WTC11 (cell line): Measurements from ENCODE around the gene PPP2R1A. TPM values are rescaled to one million over a fixed set of nuclear protein-coding genes. Genes with fewer than 3 reads are reported as not detected.

Source experiments
- ATAC-seq: fragments of 200-7000 bp; cut with Tn5 transposase; 2 replicates; pipeline ENCODE4 v1.10.0; 2021; ENCODE audit warnings: mild to moderate bottlenecking, moderate library complexity
- CTCF ChIA-PET: fragments of 300-600 bp; sonication (Branson Sonifier 250); formaldehyde crosslinking; loops from one replicate; lab custom pipeline; 2021; ENCODE audit warnings: antibody characterized with exemption; lab: Charles Lee
- POLR2A ChIA-PET: fragments of 350-600 bp; sonication (Branson Sonifier 250); formaldehyde crosslinking; loops from one replicate; lab custom pipeline; 2021; ENCODE audit warnings: antibody characterized with exemption; lab: Charles Lee
- DNase-seq: peaks from one replicate; pipeline ENCODE4 v3.0.0; 2021; ENCODE audit warnings: low spot score
- H3K27ac Mint-ChIP-seq: 2 replicates; pipeline ENCODE4 v1.8.0; 2021; ENCODE audit warnings: mixed read lengths
- H3K27me3 Mint-ChIP-seq: 2 replicates; pipeline ENCODE4 v1.8.0; 2021; ENCODE audit warnings: low read depth, mild to moderate bottlenecking, moderate library complexity, mixed read lengths
- H3K36me3 Mint-ChIP-seq: 2 replicates; pipeline ENCODE4 v1.8.0; 2021; ENCODE audit warnings: mixed read lengths
- H3K4me1 Mint-ChIP-seq: 2 replicates; pipeline ENCODE4 v1.8.0; 2022; ENCODE audit warnings: mixed read lengths
- H3K4me3 Mint-ChIP-seq: 2 replicates; pipeline ENCODE4 v1.8.0; 2021; ENCODE audit warnings: mild to moderate bottlenecking, moderate library complexity, mixed read lengths
- H3K9me3 Mint-ChIP-seq: 2 replicates; pipeline ENCODE4 v1.8.0; 2021; ENCODE audit warnings: mixed read lengths
- CREM ChIP-seq: sonication (generic); formaldehyde crosslinking; IDR thresholded peaks from 2 replicates; pipeline ENCODE4 v1.8.1; 2022; ENCODE audit warnings: mild to moderate bottlenecking, missing genetic modification reagents, moderate library complexity
- FOXK1 ChIP-seq: sonication (generic); formaldehyde crosslinking; IDR thresholded peaks from 2 replicates; pipeline ENCODE4 v1.8.0; 2022; ENCODE audit warnings: mild to moderate bottlenecking, moderate library complexity, missing genetic modification reagents
- FOXP1 ChIP-seq: sonication (generic); formaldehyde crosslinking; IDR thresholded peaks from 2 replicates; pipeline ENCODE4 v1.8.0; 2022; ENCODE audit warnings: missing genetic modification reagents, mild to moderate bottlenecking, moderate library complexity, borderline replicate concordance
- GRHL2 ChIP-seq: fragments of 250-450 bp; sonication (Bioruptor Pico); IDR thresholded peaks from 2 replicates; pipeline ENCODE4 v1.8.0; 2022; ENCODE audit warnings: mild to moderate bottlenecking, moderate library complexity; ENCODE audit not compliant: insufficient replicate concordance, severe bottlenecking
- KAT7 ChIP-seq: sonication (generic); formaldehyde crosslinking; IDR thresholded peaks from 2 replicates; pipeline ENCODE4 v1.8.1; 2023; ENCODE audit warnings: missing genetic modification reagents, mild to moderate bottlenecking, borderline replicate concordance
- MYBL2 ChIP-seq: sonication (generic); formaldehyde crosslinking; IDR thresholded peaks from 2 replicates; pipeline ENCODE4 v1.8.1; 2023; ENCODE audit warnings: mild to moderate bottlenecking, moderate library complexity, missing genetic modification reagents
- SMAD4 ChIP-seq: sonication (generic); formaldehyde crosslinking; IDR thresholded peaks from 2 replicates; pipeline ENCODE4 v1.8.0; 2022; ENCODE audit warnings: mild to moderate bottlenecking, missing genetic modification reagents
- SP1 ChIP-seq: sonication (generic); formaldehyde crosslinking; conservative IDR thresholded peaks from 2 replicates; pipeline ENCODE4 v1.8.1; 2022; ENCODE audit warnings: missing genetic modification reagents
- total RNA-seq: library from RNA; stranded (reverse); gene quantifications from 3 replicates; pipeline ENCODE4 v1.2.3, GENCODE V29; 2021
- TF ChIP-seq, protein P1 (sequence below): sonication (generic); formaldehyde crosslinking; IDR thresholded peaks from 2 replicates; pipeline ENCODE4 v1.8.1; 2023; ENCODE audit warnings: mild to moderate bottlenecking, missing genetic modification reagents, borderline replicate concordance
- TF ChIP-seq, protein P2 (sequence below): fragments of 250-450 bp; sonication (Bioruptor Pico); IDR thresholded peaks from 2 replicates; pipeline ENCODE4 v2.1.2; 2022; ENCODE audit warnings: mild to moderate bottlenecking, moderate library complexity
- TF ChIP-seq, protein P3 (sequence below): sonication (generic); formaldehyde crosslinking; IDR thresholded peaks from 2 replicates; pipeline ENCODE4 v1.8.0; 2022; ENCODE audit warnings: mild to moderate bottlenecking, missing genetic modification reagents
- TF ChIP-seq, protein P4 (sequence below): fragments of 250-450 bp; sonication (Bioruptor Pico); IDR thresholded peaks from 2 replicates; pipeline ENCODE4 v1.8.0; 2021; ENCODE audit warnings: mild to moderate bottlenecking
- TF ChIP-seq, protein P5 (sequence below): fragments of 200-600 bp; IDR thresholded peaks from 2 replicates; pipeline ENCODE4 v1.8.0; 2022; ENCODE audit warnings: antibody characterized with exemption
- TF ChIP-seq, protein P6 (sequence below): sonication (generic); formaldehyde crosslinking; IDR thresholded peaks from 2 replicates; pipeline ENCODE4 v1.8.1; 2023; ENCODE audit warnings: mild to moderate bottlenecking, missing genetic modification reagents
- TF ChIP-seq, protein P7 (sequence below): sonication (generic); formaldehyde crosslinking; IDR thresholded peaks from 2 replicates; pipeline ENCODE4 v1.8.1; 2022; ENCODE audit warnings: missing genetic modification reagents, borderline replicate concordance
- TF ChIP-seq, protein P8 (sequence below): fragments of 250-450 bp; sonication (Bioruptor Pico); conservative IDR thresholded peaks from 2 replicates; pipeline ENCODE4 v1.9.0; 2021; ENCODE audit warnings: mild to moderate bottlenecking

The PPP2R1A gene
- total RNA-seq, 1 experiment from 2014 or later, result 505 TPM

DNA sequence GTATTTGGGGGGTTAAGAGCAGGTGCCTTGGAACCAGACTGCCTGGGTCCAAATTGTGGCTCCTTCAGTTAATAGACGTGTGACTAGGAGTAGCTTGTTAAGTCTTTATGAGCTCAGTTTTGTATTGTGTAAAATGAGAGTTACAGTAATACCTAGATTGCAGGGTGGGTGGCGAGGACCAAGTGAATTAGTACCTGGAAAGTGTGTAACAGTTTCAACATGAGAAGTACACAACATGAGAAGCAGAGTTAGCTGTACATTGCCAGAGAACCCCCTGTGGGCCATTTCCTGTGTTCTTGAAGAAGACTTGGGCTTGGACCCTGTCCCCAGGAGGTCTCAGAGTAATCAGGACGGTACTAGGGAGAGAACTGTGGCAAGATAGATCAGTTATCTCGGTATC is 36.8 kb downstream of the PPP2R1A start (continued):
- TF ChIP-seq, protein P1, sequence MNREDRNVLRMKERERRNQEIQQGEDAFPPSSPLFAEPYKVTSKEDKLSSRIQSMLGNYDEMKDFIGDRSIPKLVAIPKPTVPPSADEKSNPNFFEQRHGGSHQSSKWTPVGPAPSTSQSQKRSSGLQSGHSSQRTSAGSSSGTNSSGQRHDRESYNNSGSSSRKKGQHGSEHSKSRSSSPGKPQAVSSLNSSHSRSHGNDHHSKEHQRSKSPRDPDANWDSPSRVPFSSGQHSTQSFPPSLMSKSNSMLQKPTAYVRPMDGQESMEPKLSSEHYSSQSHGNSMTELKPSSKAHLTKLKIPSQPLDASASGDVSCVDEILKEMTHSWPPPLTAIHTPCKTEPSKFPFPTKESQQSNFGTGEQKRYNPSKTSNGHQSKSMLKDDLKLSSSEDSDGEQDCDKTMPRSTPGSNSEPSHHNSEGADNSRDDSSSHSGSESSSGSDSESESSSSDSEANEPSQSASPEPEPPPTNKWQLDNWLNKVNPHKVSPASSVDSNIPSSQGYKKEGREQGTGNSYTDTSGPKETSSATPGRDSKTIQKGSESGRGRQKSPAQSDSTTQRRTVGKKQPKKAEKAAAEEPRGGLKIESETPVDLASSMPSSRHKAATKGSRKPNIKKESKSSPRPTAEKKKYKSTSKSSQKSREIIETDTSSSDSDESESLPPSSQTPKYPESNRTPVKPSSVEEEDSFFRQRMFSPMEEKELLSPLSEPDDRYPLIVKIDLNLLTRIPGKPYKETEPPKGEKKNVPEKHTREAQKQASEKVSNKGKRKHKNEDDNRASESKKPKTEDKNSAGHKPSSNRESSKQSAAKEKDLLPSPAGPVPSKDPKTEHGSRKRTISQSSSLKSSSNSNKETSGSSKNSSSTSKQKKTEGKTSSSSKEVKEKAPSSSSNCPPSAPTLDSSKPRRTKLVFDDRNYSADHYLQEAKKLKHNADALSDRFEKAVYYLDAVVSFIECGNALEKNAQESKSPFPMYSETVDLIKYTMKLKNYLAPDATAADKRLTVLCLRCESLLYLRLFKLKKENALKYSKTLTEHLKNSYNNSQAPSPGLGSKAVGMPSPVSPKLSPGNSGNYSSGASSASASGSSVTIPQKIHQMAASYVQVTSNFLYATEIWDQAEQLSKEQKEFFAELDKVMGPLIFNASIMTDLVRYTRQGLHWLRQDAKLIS (CRISPR knock-in tag), result no peak
- TF ChIP-seq, protein P2, sequence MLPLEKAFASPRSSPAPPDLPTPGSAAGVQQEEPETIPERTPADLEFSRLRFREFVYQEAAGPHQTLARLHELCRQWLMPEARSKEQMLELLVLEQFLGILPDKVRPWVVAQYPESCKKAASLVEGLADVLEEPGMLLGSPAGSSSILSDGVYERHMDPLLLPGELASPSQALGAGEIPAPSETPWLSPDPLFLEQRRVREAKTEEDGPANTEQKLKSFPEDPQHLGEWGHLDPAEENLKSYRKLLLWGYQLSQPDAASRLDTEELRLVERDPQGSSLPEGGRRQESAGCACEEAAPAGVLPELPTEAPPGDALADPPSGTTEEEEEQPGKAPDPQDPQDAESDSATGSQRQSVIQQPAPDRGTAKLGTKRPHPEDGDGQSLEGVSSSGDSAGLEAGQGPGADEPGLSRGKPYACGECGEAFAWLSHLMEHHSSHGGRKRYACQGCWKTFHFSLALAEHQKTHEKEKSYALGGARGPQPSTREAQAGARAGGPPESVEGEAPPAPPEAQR (CRISPR knock-in tag), result no peak
- TF ChIP-seq MYBL2, result no peak
- no peak for TF ChIP-seq FOXP1
- TF ChIP-seq, protein P3, sequence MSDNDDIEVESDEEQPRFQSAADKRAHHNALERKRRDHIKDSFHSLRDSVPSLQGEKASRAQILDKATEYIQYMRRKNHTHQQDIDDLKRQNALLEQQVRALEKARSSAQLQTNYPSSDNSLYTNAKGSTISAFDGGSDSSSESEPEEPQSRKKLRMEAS (CRISPR knock-in tag), result no peak

DNA sequence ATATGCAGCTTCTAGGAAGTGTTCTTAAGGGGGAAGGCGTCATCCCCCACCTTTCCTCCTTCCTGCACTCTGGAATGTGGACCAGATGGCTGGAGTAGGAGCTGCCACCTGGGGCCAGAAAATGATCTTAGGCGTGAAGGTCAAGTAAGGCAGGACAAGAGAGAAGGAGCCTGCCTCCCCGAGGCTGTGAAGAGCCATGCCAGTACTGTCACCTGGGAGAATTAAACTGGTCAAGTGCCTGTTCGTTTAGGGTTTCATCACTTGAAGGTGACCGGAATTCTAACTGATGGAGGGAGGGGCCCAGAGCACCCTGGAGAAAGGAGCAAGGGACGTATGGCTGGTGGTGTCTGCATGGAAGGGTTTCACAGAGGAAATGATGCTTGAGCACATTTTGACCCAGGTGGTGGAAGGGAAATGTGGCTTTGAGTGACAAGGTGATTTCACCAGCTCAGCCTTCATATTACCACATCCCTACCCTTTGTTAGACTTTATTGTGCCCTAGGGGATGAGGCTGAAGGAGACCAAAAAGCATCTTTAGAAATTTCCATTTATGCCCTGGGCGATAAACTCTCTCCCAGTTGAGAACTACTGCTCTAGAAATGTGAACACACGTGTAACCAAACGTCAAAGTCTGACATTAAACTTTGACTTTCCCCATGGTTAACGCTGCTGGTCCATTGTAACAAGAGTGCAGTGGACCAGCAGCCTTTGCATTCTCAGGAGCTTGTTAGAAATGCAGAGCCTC is 37.5 kb downstream of the PPP2R1A start:
- H3K36me3 Mint-ChIP-seq, result peaks cover 59% of the 10 kb centered on the region
- CTCF ChIA-PET, result no interaction called here
- POLR2A ChIA-PET, result interaction anchor here (0.6 kb wide), 1 partner anchor 38 kb away, joined by 6 read pairs; no protein-coding TSS in a partner anchor
- TF ChIP-seq, protein P4, sequence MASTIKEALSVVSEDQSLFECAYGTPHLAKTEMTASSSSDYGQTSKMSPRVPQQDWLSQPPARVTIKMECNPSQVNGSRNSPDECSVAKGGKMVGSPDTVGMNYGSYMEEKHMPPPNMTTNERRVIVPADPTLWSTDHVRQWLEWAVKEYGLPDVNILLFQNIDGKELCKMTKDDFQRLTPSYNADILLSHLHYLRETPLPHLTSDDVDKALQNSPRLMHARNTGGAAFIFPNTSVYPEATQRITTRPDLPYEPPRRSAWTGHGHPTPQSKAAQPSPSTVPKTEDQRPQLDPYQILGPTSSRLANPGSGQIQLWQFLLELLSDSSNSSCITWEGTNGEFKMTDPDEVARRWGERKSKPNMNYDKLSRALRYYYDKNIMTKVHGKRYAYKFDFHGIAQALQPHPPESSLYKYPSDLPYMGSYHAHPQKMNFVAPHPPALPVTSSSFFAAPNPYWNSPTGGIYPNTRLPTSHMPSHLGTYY (CRISPR knock-in tag), result no peak
- TF ChIP-seq, protein P5, sequence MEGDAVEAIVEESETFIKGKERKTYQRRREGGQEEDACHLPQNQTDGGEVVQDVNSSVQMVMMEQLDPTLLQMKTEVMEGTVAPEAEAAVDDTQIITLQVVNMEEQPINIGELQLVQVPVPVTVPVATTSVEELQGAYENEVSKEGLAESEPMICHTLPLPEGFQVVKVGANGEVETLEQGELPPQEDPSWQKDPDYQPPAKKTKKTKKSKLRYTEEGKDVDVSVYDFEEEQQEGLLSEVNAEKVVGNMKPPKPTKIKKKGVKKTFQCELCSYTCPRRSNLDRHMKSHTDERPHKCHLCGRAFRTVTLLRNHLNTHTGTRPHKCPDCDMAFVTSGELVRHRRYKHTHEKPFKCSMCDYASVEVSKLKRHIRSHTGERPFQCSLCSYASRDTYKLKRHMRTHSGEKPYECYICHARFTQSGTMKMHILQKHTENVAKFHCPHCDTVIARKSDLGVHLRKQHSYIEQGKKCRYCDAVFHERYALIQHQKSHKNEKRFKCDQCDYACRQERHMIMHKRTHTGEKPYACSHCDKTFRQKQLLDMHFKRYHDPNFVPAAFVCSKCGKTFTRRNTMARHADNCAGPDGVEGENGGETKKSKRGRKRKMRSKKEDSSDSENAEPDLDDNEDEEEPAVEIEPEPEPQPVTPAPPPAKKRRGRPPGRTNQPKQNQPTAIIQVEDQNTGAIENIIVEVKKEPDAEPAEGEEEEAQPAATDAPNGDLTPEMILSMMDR, result no peak
- TF ChIP-seq, protein P6, sequence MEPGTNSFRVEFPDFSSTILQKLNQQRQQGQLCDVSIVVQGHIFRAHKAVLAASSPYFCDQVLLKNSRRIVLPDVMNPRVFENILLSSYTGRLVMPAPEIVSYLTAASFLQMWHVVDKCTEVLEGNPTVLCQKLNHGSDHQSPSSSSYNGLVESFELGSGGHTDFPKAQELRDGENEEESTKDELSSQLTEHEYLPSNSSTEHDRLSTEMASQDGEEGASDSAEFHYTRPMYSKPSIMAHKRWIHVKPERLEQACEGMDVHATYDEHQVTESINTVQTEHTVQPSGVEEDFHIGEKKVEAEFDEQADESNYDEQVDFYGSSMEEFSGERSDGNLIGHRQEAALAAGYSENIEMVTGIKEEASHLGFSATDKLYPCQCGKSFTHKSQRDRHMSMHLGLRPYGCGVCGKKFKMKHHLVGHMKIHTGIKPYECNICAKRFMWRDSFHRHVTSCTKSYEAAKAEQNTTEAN (CRISPR knock-in tag), result no peak
- no peak for TF ChIP-seq KAT7 (CRISPR knock-in tag)
- TF ChIP-seq, protein P7, sequence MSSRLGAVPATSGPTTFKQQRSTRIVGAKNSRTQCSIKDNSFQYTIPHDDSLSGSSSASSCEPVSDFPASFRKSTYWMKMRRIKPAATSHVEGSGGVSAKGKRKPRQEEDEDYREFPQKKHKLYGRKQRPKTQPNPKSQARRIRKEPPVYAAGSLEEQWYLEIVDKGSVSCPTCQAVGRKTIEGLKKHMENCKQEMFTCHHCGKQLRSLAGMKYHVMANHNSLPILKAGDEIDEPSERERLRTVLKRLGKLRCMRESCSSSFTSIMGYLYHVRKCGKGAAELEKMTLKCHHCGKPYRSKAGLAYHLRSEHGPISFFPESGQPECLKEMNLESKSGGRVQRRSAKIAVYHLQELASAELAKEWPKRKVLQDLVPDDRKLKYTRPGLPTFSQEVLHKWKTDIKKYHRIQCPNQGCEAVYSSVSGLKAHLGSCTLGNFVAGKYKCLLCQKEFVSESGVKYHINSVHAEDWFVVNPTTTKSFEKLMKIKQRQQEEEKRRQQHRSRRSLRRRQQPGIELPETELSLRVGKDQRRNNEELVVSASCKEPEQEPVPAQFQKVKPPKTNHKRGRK (CRISPR knock-in tag), result no peak
- TF ChIP-seq, protein P8, sequence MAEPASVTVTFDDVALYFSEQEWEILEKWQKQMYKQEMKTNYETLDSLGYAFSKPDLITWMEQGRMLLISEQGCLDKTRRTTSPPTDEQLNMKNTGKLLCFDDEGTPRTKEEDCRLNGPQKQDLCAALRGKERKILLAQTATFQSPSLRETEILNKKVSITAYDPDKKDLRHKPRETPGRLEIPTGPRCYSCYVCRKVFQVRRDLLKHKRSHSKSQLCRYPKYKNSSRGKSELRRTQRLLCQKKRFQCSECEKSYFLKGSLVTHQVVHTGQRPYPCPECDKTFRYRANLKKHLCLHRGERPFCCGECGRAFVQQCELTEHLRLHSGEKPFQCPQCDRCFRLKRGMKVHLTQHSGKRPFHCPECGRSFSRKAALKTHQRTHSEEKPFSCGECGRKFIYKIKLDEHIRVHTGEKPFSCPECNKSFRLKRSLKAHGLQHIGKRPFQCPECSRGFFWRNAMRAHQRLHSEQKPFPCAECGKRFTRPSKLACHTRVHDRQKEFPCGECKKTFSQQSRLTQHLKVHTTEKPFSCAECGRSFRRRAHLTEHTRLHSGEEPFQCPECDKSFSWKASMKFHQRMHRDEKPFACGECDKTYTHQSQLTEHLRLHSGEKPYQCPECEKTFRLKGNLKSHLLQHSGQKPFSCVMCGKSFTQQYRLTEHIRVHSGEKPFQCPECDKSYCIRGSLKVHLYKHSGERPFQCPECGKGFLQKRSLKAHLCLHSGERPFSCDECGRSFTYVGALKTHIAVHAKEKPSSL (CRISPR knock-in tag), result no peak
- TF ChIP-seq FOXK1 (CRISPR knock-in tag), result no peak
- no peak for TF ChIP-seq SP1
- no peak for TF ChIP-seq CREM (CRISPR knock-in tag)
- TF ChIP-seq, protein P1 (CRISPR knock-in tag), result no peak
- TF ChIP-seq SMAD4 (CRISPR knock-in tag), result no peak
- TF ChIP-seq GRHL2 (CRISPR knock-in tag), result no peak

More for the DNA sequence above, 37.5 kb downstream of the PPP2R1A start:
- DNase-seq (no peak), ATAC-seq (no peak)
- H3K9me3 Mint-ChIP-seq, result no peaks in the 10 kb centered on the region
- H3K4me1 Mint-ChIP-seq, result no peaks in the 10 kb centered on the region
- no peak overlapping the region for H3K27ac Mint-ChIP-seq
- no peak overlapping the region for H3K4me3 Mint-ChIP-seq
- H3K27me3 Mint-ChIP-seq, result no peaks in the 10 kb centered on the region
